Left hindlimb (tissue), 1 donor: ENCODE measurements around the gene TBX21.
"Not testable (repeated sequence)": the region's sequence is repeated elsewhere in the genome, so short reads cannot be mapped to it uniquely, and the experiment has no call there.

Experiments used
- DNase-seq: peaks from one replicate; pipeline ENCODE4 v3.0.0-alpha.2; 2018

Gene TBX21

DNA sequence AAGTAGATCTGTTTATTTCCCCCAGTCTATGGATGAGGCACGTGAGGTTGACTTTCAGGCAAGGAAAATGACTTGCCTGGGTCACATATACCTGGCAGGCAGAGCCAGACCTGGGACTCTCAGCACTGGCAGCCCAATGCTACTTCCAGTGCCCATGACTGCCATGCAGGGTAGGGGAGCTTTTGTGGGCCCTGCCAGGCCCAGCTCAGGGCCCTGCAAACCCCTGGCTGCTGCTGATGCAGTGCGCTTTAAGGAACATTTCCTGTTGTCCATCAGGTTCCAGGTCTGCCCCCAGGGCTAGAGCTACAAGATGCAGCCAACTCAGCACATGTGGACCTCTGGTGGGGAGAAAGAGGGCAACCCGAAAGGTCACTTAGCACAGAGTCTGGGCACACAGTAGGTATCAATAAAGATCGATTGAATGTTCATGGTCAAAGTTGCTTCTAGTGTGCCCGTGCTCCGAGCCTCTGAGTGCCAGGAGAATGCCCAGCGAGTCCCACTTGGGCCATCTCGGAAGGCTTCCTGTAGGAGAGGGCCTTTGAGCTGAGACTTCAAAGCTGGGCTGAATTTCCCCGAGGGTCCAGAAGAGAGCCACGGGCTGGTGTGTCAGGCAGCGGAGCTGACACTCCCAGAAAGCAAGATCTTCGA, 513 bp upstream of the TBX21 start:
- no peak for DNase-seq

DNA sequence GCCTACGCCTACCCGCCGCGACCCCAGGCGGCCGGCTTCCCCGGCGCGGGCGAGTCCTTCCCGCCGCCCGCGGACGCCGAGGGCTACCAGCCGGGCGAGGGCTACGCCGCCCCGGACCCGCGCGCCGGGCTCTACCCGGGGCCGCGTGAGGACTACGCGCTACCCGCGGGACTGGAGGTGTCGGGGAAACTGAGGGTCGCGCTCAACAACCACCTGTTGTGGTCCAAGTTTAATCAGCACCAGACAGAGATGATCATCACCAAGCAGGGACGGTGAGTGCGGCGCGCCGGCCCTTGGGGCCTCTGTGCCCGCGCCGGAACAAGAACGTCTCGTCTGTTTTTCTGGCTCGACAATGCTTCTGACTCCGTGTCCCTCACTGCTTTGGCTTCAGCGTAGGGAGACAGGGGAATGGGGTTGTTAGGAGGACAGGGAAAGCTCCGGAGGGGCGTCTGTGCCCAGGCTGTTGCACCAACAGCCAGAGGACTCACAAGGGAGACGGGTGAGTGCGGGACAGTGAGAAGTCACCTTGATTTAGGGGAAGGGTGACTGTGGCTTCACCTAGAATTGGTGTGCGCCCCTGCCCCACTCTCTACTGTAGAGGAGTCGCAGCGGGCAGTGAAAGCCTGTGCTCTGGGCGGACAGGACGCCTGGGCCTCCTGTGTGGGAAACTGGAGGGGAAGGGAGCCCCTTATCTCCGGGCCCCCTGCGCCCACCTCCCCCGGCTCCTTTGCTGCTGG, 806 bp downstream of the TBX21 start:
- no peak for DNase-seq

DNA sequence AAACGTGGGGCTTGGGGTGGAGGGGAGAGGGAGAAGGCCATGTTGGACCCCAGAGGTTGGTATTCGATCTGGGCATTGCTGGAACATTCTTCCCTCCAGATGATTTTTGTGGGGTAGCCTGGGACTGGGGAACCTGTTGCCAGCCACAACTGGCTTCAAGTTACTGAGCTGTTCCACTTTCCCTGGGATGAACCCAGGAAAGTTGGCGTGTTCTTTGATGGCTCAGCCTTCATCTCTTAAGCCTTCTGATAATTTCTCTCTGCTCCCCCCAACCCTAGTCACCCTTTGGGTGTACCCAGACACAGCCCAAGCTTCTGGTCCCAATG, 2.1 kb downstream of the TBX21 start:
- DNase-seq: no peak

DNA sequence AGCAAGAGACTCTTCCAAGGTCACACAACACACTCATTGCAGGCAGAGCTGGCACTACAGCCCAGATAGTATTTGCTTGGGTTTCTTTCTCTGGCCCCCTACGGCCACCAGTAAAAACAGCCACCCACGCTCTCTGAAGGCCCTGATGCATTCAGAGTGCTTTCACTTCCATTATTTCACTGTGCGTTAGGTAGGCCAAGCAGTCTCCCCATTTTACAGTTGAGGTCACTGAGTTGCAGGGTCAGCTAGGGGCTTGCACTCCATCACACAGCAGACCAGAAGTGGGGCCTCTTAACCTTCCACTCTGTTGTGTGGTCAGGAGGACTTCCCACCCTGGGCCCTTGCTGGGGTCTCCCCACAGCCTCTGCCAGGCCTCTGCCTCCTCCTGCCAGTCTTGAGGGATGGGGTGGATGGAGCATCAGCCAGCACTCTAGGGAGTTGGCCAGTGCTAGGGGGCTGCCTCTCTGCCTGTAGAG, 2.5 kb downstream of the TBX21 start:
- DNase-seq: no peak

DNA sequence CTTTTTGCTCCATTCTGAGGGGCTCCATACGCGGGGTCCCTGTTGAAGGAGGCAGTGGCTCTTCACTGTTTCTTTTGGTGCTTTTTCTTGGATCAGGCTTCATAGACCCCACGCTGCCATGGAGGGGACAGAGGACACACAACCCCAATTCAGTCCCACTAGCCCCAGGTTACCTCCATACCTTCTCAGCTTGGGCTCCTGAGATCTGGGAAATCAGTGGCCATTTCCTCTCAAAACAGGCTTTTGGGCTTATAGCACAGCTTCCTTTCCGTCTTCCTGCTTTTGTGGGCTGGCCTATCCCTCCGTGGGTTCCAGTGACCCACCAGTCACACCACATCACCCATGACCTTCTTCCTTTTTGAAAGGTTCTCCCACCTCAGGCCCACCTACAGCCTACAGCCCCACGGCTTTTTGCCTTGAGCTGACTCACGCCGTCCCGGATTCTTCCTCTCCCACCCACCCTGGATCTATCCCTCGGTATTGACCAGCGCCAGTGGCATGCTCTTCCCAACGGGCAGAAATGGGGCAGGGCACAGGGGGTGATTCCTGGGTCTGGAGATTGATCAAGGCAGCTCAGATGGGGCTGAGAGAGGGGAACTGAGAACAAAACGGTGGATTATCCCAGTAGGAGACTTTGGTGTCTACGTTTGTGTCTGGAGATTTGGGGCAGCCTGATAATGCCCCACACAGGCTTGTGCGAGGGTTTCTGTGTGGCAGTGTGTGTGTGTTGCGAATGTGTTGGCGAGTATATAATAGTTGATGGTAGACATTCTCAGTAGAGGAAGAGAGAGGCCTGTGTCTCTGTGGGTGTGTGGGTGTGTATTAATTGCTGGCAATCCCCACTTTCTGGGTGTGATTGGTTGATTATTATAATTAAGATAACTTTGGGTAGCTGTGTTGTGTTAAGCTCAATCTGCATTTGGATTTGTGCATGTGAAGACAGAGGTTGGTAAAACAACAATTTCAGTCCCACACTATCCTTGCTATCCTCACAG, 3.8 kb downstream of the TBX21 start:
- no peak for DNase-seq

DNA sequence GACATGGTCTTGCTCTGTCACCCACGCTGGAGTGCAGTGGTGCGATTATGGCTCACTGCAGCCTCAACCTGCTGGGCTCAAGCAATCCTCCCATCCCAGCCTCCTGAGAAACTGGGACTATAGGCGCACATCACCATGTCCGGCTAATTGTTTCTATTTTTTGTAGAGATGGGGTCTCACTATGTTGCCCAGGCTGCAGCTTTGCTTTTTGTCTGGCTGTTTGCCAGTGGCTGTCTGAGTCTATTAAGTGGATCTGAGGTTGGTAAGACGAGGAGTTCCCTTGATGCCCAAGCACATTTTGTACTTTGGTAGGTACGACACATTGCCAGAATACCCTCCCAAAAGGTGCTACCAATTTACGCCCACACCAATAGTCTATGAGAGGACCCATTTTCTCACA, 5.1 kb downstream of the TBX21 start:
- DNase-seq: no peak

DNA sequence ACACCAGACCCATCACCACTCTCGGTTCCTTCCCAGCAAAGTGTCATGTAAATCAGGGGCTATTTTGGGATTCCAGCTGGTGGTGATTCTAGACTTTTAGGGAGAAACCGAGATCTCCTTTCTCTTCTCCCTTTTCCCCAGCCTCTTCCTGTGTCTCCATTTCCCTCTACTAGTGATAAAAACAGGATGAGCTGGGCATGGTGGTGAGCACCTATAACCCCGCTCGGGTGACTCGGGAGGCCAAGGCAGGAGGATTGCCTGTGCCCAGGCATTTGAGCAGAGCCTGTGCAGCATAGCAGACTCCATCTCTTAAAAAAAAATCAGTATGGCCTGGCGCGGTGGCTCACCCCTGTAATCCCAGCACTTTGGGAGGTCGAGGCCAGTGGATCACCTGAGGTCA, 6.1 kb downstream of the TBX21 start:
- no peak for DNase-seq

DNA sequence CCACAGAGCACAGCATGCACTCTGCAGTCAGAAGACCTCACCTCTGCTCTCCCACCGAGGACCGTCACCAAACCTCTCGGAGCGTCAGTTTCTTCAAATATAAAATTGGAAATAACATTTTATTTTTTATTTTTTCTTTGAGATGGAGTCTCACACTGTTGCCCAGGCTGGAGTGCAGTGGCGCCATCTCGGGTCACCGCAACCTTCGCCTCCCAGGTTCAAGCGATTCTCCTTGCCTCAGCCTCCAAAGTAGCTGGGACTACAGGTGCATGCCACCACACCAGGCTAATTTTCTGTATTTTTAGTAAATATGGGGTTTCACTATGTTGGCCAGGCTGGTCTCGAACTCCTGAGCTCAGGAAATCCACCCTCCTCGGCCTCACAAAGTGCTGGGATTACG, 6.9 kb downstream of the TBX21 start:
- not testable (repeated sequence) for DNase-seq

DNA sequence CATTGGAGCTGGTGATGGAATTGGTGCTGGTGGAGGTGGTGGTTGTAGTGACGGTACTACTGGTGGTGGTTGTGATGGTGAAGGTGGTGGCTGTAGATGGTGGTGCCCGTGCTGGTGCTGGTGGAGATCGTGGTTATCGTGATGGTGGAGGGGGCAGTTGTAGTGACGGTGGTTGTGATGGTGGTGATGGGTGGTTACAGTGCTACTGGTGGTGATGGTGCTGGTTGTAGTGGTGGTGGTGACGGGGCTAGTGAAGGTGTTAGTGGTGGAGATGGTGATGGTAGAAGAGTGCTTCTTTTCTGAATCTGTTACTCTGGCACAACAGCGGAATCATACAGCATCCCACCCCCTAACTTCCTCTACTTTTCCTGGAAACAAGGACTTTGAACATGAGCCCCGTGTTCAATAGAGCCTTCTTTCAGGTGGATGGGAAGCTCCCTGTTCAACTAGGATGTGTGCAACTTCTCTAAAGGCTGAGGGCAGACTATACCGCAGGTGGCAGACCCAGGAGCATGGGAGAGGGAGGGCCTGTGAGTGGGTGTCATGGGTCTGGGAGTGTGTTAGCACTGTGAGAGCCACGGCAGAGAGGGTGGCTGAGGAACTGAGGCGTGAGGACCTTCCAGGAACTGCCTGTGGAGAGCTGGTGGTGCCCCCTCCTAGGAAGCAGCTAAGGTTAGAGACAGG, 8.2 kb downstream of the TBX21 start:
- no peak for DNase-seq

DNA sequence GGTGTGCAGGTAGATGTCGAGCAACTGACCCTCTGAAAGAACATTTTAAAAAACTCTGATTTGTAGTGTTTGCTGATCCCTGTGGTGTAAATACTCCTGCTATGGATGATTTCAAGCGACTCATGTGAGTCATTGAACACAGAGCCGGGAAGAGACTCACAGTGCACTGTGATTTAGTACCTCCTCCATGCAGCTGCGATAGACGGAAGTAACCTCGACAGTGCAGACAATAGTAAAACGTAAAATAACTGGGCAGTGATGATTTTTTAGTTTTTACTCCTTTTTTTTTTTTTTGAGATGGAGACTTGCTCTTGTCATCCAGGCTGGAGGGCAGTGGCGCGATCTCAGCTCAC, 8.7 kb downstream of the TBX21 start:
- DNase-seq: no peak

DNA sequence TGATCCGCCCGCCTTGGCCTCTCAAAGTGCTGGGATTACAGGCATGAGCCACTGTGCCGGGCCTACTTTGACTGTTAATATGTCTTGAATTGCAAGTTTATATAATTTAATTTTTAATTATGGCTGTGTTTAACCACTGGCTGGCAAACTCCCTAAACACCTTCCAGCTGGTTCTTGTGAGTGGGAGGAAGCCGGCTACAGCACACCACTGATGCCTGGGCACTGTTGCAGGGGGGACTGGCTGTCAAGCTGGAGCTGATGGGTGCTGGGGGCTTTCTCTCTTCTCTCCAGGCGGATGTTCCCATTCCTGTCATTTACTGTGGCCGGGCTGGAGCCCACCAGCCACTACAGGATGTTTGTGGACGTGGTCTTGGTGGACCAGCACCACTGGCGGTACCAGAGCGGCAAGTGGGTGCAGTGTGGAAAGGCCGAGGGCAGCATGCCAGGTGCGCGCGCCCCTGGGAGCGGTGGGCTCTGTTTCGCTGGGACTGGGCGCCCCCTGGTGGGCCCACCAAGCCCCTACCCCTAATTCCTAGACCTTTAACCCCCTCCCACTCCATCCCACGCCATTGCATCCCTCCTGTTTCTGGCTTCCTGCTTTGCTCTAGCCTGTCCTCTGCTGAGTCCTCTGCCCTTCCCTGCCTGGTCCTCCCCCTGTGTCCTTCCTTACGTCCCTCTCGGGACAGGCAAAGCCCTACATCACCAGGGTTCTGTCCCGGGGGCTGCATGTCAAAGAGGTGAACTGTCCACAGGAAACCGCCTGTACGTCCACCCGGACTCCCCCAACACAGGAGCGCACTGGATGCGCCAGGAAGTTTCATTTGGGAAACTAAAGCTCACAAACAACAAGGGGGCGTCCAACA, 9.5 kb downstream of the TBX21 start:
- DNase-seq: no peak

DNA sequence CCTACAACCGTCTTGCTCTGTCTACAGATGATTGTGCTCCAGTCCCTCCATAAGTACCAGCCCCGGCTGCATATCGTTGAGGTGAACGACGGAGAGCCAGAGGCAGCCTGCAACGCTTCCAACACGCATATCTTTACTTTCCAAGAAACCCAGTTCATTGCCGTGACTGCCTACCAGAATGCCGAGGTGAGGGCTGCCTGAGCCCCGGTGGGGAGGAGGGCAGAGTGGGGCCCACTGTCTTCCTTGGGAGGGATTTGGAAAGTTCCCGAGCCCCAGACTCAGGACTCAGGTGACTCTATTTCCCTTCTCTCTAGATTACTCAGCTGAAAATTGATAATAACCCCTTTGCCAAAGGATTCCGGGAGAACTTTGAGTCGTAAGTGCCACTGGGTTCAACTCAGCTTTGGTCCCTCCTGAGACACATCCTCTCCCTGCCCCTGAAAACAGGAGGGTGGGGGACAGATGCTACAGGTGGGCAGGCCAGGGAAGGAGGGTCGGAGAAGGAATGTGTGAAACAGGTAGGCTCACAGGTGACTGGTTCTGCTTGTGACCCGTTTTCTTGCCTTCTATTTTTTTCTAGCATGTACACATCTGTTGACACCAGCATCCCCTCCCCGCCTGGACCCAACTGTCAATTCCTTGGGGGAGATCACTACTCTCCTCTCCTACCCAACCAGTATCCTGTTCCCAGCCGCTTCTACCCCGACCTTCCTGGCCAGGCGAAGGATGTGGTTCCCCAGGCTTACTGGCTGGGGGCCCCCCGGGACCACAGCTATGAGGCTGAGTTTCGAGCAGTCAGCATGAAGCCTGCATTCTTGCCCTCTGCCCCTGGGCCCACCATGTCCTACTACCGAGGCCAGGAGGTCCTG, 11.4 kb downstream of the TBX21 start:
- DNase-seq: no peak

DNA sequence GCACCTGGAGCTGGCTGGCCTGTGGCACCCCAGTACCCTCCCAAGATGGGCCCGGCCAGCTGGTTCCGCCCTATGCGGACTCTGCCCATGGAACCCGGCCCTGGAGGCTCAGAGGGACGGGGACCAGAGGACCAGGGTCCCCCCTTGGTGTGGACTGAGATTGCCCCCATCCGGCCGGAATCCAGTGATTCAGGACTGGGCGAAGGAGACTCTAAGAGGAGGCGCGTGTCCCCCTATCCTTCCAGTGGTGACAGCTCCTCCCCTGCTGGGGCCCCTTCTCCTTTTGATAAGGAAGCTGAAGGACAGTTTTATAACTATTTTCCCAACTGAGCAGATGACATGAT, 12.0 kb downstream of the TBX21 start:
- DNase-seq: no peak

DNA sequence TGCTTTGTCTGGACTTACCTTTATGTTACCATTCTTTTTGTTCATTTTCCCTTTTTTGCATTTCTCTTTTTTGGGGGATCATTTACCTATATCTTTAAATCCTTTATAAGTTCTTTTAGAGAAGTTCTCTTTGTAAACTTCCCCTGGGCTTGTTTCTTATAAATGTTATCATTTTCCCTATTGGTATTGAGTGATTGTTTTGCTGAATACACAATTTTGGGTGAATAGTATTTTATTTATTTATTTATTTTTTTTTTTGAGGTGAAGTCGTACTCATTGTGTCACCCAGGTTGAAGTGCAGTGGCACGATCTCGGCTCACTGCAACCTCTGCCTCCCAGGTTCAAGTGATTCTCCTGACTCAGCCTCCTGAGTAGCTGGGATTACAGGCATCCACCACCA, 18.4 kb downstream of the TBX21 start:
- no peak for DNase-seq

DNA sequence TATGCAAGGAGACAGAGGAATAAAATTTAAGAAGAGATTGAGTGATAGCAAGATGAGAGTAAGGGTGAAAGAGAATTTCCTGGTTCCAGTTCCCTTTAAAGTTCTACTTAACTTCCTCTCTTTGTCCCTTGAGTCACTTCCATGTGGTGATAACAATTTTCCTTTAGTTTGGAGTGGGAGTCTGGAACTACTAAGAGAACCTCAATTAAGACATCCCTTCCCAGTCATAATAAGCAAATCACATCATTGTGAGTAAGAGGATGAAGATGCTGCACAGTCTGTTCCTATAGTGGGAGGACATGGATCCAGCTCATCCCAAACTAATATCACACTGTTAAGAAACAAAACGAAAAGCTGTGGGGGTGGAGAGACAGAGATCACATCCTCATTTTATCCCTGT, 24.4 kb downstream of the TBX21 start:
- DNase-seq: no peak

DNA sequence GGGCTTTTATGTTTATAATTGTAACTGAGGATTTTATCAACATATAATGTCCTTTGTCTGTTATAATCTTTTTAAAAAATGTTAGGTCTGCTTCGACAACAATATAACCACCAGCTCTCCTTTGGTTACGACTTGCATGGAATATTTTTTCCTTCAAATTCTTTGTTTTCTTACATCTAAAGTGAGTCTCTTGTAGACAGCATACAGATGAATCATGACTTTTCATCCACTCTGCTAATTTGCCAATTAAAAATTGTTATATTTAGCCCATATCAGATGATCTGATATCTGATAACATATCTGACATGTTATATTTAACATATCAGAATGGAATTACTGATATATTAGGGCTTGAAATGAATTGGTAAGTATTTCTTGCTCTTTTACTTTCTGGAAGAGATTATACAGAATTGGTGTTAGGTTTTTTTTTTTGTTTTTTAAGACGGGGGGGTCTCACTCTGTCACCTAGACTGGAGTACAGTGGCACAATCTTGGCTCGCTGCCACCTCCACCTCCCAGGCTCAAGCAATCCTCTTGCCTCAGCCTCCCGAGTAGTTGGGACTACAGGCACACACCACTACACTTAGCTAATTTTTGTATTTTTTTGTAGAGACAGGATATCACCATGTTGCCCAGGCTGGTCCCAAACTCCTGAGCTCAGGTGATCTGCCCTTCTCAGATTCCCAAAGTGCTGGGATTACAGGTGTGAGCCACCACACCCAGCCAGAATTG, 27.5 kb downstream of the TBX21 start:
- DNase-seq: no peak

DNA sequence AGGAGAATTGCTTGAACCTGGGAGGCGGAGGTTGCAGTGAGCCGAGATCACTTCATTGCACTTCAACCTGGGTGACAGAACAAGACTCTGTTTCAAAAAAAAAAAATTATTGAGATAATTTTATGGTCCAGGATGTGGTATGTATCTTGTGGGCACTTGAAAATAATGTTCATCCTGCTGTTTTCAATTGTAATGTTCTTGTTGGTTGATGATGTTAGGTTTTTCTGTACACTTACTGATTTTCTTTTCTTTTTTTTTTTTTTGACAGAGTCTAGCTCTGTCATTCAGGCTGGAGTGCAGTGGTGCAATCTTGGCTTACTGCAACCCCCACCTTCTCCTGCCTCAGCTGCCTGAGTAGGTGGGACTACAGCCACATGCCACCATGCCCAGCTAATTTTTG, 29.7 kb downstream of the TBX21 start:
- no peak for DNase-seq

DNA sequence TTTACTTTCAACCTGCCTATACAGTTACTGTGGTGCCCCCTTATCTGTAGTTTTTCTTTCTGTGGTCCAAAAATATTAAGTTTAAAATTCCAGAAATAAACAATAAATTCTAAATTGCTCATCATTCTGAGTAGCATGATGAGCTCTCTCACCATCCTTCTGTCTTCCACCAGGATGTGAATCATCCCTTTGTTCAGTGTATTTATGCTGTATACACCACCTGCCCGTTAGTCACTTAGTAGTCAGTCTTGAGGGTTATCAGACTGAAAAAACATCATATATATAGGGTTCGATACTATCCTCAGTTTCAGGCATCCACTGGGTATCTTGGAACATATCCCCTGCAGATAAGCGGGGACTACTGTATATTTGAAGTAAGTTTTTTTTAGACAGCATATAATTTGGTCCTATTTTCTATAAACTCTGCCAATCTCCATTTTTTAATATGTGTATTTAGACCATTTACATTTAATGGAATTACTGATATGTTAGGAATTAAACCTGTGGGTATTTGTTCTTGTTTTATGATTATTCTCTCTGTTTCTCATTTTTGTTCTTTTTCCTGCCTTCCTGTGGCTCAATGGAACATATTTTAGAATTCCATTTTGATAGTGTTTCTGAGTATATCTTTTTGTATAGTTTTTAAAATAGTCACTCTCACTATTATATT, 31.0 kb downstream of the TBX21 start:
- no peak for DNase-seq

DNA sequence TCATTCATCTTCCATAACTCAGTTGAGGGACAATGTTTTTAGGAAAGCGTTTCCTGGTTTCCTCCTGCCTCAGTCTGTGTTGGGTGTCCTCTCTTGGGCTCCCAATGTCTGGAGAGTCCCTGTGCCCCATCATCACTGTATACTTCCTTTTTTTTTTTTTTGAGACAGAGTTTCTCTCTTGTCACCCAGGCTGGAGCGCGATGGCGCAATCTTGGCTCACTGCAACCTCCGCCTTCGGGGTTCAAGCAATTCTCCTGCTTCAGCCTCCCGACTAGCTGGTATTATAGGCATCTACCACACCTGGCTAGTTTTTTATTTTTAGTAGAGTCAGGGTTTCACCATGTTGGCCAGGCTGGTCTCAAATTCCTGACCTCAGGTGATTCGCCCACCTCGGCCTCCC, 40.6 kb downstream of the TBX21 start:
- DNase-seq: not testable (repeated sequence)

DNA sequence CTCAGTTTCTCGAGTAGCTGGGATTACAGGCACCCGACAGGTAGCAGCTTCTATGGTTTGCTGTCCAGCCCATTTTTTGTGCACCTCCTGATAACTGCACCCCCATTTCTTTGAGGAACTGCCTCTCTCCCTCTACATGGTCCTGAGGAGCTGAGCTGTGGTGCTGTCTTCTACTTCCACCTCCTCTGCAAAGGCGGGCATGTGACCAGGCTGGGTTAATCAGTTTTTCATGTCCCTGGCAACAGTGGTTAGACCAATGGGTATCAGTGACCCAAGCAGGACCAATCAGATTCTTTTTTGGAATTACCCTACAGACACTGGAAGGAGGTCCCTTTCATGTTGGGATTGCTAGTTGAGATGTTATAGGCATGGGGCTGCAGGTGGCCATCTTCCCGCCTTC, 41.3 kb downstream of the TBX21 start:
- DNase-seq: no peak
